KMS-11 (cell line): ENCODE data around the gene DSCAML1.

Experiments used
- H2AFZ ChIP-seq: fragments of 200-600 bp; sonication (generic); 2 replicates; pipeline ENCODE4 v1.6.1; 2016; ENCODE audit warnings: antibody characterized with exemption, mixed run types, low read depth
- H3K27ac ChIP-seq: fragments of 200-600 bp; sonication (generic); 2 replicates; pipeline ENCODE4 v1.6.1; 2016; ENCODE audit warnings: mild to moderate bottlenecking, mixed run types
- H3K27me3 ChIP-seq: fragments of 200-600 bp; sonication (generic); 2 replicates; pipeline ENCODE4 v1.6.1; 2017; ENCODE audit warnings: mild to moderate bottlenecking, low read depth, mixed run types, moderate library complexity; ENCODE audit not compliant: insufficient read depth
- H3K36me3 ChIP-seq: fragments of 200-600 bp; sonication (generic); 2 replicates; pipeline ENCODE4 v1.6.1; 2017; ENCODE audit warnings: mild to moderate bottlenecking, mixed run types; ENCODE audit not compliant: insufficient read depth
- H3K4me1 ChIP-seq: fragments of 200-600 bp; sonication (generic); 2 replicates; pipeline ENCODE4 v1.6.1; 2016; ENCODE audit warnings: mild to moderate bottlenecking, low read depth, mixed run types; ENCODE audit not compliant: poor library complexity, severe bottlenecking
- H3K4me2 ChIP-seq: fragments of 200-600 bp; sonication (generic); 2 replicates; pipeline ENCODE4 v1.7.0; 2016; ENCODE audit warnings: mild to moderate bottlenecking, mixed run types
- H3K4me3 ChIP-seq: fragments of 200-600 bp; sonication (generic); IDR thresholded peaks from 2 replicates; pipeline ENCODE4 v1.6.1; 2017; ENCODE audit warnings: low read depth, low read length, mixed read lengths; ENCODE audit not compliant: insufficient read depth
- H3K79me2 ChIP-seq: fragments of 200-600 bp; sonication (generic); 2 replicates; pipeline ENCODE4 v1.6.1; 2016; ENCODE audit warnings: low read depth, mixed run types; ENCODE audit not compliant: insufficient read depth
- H3K9ac ChIP-seq: fragments of 200-600 bp; sonication (generic); 2 replicates; pipeline ENCODE4 v1.6.1; 2016; ENCODE audit warnings: mild to moderate bottlenecking, mixed run types
- H4K20me1 ChIP-seq: fragments of 200-600 bp; sonication (generic); 2 replicates; pipeline ENCODE4 v1.6.1; 2016; ENCODE audit warnings: mild to moderate bottlenecking, mixed run types; ENCODE audit not compliant: insufficient read depth
- TF ChIP-seq, protein P1 (sequence below): fragments of 200-600 bp; sonication (generic); conservative IDR thresholded peaks from 2 replicates; pipeline ENCODE4 v1.6.1; 2017; ENCODE audit warnings: low read depth, mild to moderate bottlenecking, antibody characterized with exemption, low read length, moderate library complexity, mixed read lengths

DSCAML1 gene

GRCh38 chr11:117620659-117621058 is 176.4 kb downstream of the DSCAML1 start:
- H3K9ac ChIP-seq, result no peak overlapping the region
- H3K79me2 ChIP-seq, result no peaks in the 10 kb centered on the region
- H3K27me3 ChIP-seq, result no peaks in the 10 kb centered on the region
- TF ChIP-seq, protein P1, sequence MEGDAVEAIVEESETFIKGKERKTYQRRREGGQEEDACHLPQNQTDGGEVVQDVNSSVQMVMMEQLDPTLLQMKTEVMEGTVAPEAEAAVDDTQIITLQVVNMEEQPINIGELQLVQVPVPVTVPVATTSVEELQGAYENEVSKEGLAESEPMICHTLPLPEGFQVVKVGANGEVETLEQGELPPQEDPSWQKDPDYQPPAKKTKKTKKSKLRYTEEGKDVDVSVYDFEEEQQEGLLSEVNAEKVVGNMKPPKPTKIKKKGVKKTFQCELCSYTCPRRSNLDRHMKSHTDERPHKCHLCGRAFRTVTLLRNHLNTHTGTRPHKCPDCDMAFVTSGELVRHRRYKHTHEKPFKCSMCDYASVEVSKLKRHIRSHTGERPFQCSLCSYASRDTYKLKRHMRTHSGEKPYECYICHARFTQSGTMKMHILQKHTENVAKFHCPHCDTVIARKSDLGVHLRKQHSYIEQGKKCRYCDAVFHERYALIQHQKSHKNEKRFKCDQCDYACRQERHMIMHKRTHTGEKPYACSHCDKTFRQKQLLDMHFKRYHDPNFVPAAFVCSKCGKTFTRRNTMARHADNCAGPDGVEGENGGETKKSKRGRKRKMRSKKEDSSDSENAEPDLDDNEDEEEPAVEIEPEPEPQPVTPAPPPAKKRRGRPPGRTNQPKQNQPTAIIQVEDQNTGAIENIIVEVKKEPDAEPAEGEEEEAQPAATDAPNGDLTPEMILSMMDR, result no peak
- no peaks in the 10 kb centered on the region for H3K4me1 ChIP-seq
- no peak overlapping the region for H2AFZ ChIP-seq
- H3K4me2 ChIP-seq, result no peak overlapping the region
- no peaks in the 10 kb centered on the region for H3K36me3 ChIP-seq
- H4K20me1 ChIP-seq, result no peaks in the 10 kb centered on the region
- H3K27ac ChIP-seq, result no peak overlapping the region
- H3K4me3 ChIP-seq, result no peak overlapping the region

DNA sequence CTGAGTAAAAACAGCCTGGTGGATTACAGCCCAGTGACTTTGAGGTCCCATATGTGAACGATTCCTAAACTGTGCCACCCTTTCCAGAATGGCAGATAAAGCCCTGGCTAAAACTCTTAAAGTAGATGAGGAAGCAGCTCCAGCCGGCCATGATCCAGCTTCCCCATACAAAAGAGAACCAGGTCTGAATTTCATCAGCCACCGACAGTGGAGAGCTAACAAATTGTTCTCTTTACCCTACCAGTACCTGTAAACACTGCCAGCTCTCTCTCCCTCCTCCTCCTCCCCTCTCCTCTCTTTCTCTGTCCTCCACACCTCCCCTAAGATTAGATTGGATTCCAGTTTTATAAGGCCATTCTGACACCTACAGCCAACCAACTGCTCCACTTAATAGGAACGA is 176.9 kb downstream of the DSCAML1 start:
- Histone ChIP-seq H3K4me3 (no peak overlapping the region), H3K27me3 (no peaks in the 10 kb centered on the region), H3K4me2 (no peak overlapping the region), H3K79me2 (no peaks in the 10 kb centered on the region), H4K20me1 (no peaks in the 10 kb centered on the region), H2AFZ (no peak overlapping the region), H3K36me3 (no peaks in the 10 kb centered on the region), H3K9ac (no peak overlapping the region), H3K27ac (no peak overlapping the region), H3K4me1 (no peaks in the 10 kb centered on the region)
- TF ChIP-seq, protein P1, result no peak

- no peaks in the 10 kb centered on the region for H4K20me1 ChIP-seq
- TF ChIP-seq, protein P1, result no peak
- H3K36me3 ChIP-seq, result no peaks in the 10 kb centered on the region
- H3K27ac ChIP-seq, result no peak overlapping the region
- H3K9ac ChIP-seq, result no peak overlapping the region
- H3K4me1 ChIP-seq, result no peaks in the 10 kb centered on the region
- H3K4me2 ChIP-seq, result no peak overlapping the region
- no peaks in the 10 kb centered on the region for H3K27me3 ChIP-seq
- no peak overlapping the region for H2AFZ ChIP-seq
- no peak overlapping the region for H3K4me3 ChIP-seq
- no peaks in the 10 kb centered on the region for H3K79me2 ChIP-seq
These were observed 177.4 kb downstream of the DSCAML1 start for GRCh38 chr11:117619661-117620060.

GRCh38 chr11:117618982-117619355 is 178.0 kb downstream of the DSCAML1 start:
- H3K79me2 ChIP-seq, result no peaks in the 10 kb centered on the region
- H3K27me3 ChIP-seq, result no peaks in the 10 kb centered on the region
- H3K4me3 ChIP-seq, result no peak overlapping the region
- H2AFZ ChIP-seq, result no peak overlapping the region
- no peaks in the 10 kb centered on the region for H4K20me1 ChIP-seq
- H3K27ac ChIP-seq, result no peak overlapping the region
- TF ChIP-seq, protein P1, result no peak
- H3K36me3 ChIP-seq, result no peaks in the 10 kb centered on the region
- H3K4me1 ChIP-seq, result no peaks in the 10 kb centered on the region
- no peak overlapping the region for H3K4me2 ChIP-seq
- H3K9ac ChIP-seq, result no peak overlapping the region
